ENCODE results near the gene ALKBH1.

Gene ALKBH1

GRCh38 chr14:77730976-77731497, 23.2 kb upstream of the ALKBH1 start:
- no peak for DNase-seq (ENCODE audit: low read depth)
- H3K4me3 ChIP-seq (ENCODE audit: low read depth, low read length) = no peak overlapping the region
- no peak for TF ChIP-seq CTCF (IDR thresholded peaks at IDR 0.05; ENCODE audit: insufficient read depth, low read depth, low read length, missing control alignments)

GRCh38 chr14:77722301-77722700, 14.5 kb upstream of the ALKBH1 start:
- TF ChIP-seq CTCF (IDR thresholded peaks at IDR 0.05; ENCODE audit: insufficient read depth, low read depth, low read length, missing control alignments) = no peak
- no peak overlapping the region for H3K4me3 ChIP-seq (ENCODE audit: low read depth, low read length)
- no peak for DNase-seq (ENCODE audit: low read depth)

GRCh38 chr14:77721437-77721836, 13.6 kb upstream of the ALKBH1 start:
- H3K4me3 ChIP-seq (ENCODE audit: low read depth, low read length) = no peak overlapping the region
- TF ChIP-seq CTCF (IDR thresholded peaks at IDR 0.05; ENCODE audit: insufficient read depth, low read depth, low read length, missing control alignments) = no peak
- no peak for DNase-seq (ENCODE audit: low read depth)

- no peak for TF ChIP-seq CTCF (IDR thresholded peaks at IDR 0.05; ENCODE audit: insufficient read depth, low read depth, low read length, missing control alignments)
- no peak for DNase-seq (ENCODE audit: low read depth)
- no peak overlapping the region for H3K4me3 ChIP-seq (ENCODE audit: low read depth, low read length)
Measured at GRCh38 chr14:77717608-77718305, 9.9 kb upstream of the ALKBH1 start.

- no peak for TF ChIP-seq CTCF (IDR thresholded peaks at IDR 0.05; ENCODE audit: insufficient read depth, low read depth, low read length, missing control alignments)
- H3K4me3 ChIP-seq (ENCODE audit: low read depth, low read length) = no peak overlapping the region
- peak; percentile 66 for DNase-seq (ENCODE audit: low read depth)
Measured at GRCh38 chr14:77714926-77715325, 7.1 kb upstream of the ALKBH1 start.

- TF ChIP-seq CTCF (IDR thresholded peaks at IDR 0.05; ENCODE audit: insufficient read depth, low read depth, low read length, missing control alignments) = no peak
- H3K4me3 ChIP-seq (ENCODE audit: low read depth, low read length) = no peak overlapping the region
- no peak for DNase-seq (ENCODE audit: low read depth)
Measured at GRCh38 chr14:77710364-77710763, 2.5 kb upstream of the ALKBH1 start.

GRCh38 chr14:77709412-77709811, 1.6 kb upstream of the ALKBH1 start:
- no peak for TF ChIP-seq CTCF (IDR thresholded peaks at IDR 0.05; ENCODE audit: insufficient read depth, low read depth, low read length, missing control alignments)
- no peak for DNase-seq (ENCODE audit: low read depth)
- peak overlapping the region; percentile 87 for H3K4me3 ChIP-seq (ENCODE audit: low read depth, low read length)

Data from GM12865 (cell line).